IPS DF 19.7 (cell line): ENCODE measurements around the gene MLLT3.
"Not testable (repeated sequence)": the region's sequence is repeated elsewhere in the genome, so short reads cannot be mapped to it uniquely, and the experiment has no call there.

Experiments used
- DNase-seq: peaks from one replicate; pipeline ENCODE4 v3.0.0-alpha.2; 2013; ENCODE audit warnings: low read depth, low spot score

MLLT3 gene

DNA sequence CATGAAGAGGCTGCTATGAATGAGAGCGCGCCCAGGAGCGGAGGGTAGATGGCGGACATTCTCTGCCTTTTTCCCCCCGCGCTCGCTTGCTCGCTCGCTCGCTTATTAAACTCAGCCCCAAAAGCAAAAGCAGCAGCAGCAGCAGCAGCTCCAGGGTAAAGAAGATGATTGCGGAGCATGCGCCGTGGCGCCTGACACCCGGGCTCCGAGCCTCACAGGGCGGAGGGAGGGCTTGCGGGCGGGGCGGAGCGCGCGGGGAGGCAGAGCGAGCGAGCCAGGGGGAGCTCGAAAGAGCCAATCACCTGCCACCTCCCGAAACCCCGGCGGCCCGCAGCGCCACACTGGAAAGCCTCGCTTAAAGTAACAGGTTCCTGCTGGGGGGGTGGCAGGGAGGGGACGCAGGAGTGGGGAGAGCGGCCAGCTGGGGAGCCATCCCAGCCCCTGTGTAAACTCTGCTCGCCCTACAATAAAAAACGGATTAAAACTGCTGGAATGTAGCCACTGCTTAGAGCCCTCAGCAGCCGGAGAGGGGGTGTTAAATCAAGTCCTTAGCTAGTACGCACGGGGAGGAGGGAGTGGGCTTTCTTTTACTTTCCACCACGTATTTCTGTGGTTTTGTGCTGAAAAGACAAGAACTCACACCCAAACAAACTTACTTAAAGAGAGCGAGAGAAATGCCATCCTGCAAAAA is at the start of gene MLLT3:
Gene MLLT3, minus strand, starts transcription at position 170 of the 691 bp plus-strand sequence.
- DNase-seq, result peak; percentile 70

GRCh38 chr9:20671635-20672034 is 49.3 kb upstream of the MLLT3 start:
- no peak for DNase-seq

- DNase-seq, result no peak
Observed at GRCh38 chr9:20670395-20670794, 48.1 kb upstream of the MLLT3 start.

GRCh38 chr9:20664501-20664900 is 42.2 kb upstream of the MLLT3 start:
- DNase-seq, result no peak

DNA sequence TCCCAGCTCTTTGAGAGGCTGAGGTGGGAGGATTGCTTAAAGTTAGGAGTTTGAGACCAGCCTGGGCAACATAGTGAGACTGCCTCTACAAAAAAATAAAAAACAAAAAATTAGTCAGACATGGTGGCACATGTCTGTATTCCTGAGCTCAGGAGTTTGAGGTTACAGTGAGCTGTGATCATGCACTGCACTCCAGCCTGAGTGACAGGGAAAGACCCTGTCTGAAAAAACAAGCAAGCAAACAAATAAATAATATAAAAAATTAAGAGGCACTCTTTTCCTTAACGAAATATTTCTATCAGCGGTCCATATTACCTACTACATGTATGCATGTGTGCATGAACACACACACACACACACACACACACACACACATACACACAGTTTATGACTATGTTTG is 40.8 kb upstream of the MLLT3 start:
- no peak for DNase-seq

DNA sequence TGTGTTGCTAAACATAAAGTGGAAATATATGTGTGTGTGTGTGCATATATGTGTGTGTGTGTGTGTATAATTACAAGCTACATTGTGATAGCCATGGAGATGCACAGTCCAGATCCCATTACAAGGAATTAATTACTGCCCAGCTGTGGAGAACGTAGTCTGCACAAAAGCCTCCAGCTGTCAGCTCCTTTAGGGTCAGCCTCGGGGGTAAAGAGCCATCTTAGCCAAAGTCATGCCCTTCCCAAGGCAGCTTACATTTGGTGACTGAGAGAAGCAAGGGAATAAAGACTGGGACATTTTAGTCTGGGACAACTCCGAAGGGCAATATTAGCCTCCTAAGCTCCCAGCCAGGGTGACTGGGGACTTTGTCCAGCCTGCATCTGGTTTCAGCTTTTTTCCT is 39.9 kb upstream of the MLLT3 start:
- DNase-seq, result no peak

DNA sequence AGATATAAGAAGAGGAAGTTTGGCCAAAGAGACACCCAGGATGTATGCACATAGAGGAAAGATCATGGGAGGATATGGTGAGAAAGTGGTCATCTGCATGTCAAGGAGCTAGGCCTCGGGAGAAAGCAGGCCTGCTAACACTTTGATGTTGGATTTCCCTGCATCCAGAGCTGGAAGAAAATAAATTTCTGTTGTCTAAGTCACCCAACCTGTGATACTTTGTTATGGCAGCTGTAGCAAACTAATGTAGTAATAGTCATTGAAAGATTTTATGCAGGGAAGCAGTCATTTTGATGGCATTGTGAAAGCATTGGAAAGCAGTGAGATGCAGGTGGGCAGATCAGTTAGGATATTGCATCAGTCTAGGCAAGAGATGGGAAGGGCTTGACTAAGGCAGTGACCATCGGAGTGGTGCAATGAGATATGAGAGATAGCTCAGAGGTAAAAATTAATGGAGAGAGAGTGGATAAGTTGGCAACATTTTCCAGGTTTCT is 37.2 kb upstream of the MLLT3 start:
- no peak for DNase-seq

DNA sequence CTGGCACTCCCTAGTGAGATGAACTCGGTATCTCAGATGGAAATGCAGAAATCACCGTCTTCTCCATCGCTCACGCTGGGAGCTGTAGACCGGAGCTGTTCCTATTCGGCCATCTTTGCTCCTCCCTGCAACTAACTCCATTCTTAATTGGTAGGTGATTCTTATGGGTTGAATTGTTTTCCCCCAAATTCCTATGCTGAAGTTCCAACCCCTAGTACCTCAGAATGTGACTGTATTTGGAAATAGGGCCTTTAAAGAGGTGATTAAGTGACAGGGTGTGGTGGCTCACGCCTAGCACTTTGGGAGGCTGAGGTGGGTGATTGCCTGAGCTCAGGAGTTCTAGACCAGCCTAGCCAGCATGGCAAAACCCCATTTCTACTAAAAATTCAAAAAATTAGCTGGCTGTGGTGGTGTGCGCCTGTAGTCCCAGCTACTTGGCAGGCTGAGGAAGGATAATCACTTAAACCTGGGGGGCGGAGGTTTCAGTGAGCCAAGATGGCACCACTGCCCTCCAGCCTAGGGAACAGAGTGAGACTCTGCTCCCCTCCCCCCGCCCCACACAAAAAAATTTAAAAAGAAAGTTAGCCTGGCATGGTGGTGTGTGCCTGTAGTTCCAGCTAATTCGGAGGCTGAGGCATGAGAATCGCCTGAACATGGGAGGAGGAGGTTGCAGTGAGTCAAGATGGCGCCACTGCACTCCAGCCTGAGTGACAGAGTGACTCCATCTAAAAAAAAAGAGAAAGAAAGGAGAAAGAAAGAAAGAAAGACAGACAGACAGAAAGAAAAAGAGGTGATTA is 36.6 kb upstream of the MLLT3 start:
- no peak for DNase-seq

DNA sequence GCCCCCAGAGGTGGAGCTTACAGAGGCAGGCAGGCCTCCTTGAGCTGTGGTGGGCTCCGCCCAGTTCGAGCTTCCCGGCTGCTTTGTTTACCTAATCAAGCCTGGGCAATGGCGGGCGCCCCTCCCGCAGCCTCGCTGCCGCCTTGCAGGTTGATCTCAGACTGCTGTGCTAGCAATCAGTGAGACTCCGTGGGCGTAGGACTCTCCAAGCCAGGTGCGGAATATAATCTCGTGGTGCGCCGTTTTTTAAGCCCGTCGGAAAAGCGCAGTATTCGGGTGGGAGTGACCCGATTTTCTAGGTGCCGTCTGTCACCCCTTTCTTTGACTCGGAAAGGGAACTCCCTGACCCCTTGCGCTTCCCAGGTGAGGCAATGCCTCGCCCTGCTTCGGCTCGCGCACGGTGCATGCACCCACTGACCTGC is 36.0 kb upstream of the MLLT3 start:
- DNase-seq, result not testable (repeated sequence)

GRCh38 chr9:20651939-20652338 is 29.6 kb upstream of the MLLT3 start:
- no peak for DNase-seq

DNA sequence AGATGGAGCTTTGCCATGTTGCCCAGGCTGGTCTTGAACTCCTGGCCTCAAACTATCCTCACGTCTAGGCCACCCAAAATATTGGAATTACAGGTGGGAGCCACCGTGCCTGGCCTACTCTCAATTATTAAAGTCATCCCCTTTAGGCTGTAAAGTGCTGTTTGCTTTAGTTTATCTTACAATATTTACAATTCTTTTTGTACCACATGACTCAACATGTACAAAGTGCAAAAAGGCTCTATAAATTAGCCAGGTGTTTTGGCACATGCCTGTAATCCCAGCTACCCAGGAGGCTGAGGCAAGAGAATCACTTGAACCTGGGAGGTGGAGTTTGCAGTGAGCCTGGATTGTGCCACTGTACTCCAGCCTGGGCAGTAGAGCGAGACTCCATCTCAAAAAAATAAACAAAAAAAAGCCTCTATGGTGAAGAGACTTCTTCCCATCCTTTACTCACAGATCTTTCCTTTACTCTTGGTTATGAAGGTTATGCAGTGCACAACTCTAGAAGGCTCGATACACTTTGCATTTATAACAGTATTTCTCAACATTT is 28.5 kb upstream of the MLLT3 start:
- no peak for DNase-seq

DNA sequence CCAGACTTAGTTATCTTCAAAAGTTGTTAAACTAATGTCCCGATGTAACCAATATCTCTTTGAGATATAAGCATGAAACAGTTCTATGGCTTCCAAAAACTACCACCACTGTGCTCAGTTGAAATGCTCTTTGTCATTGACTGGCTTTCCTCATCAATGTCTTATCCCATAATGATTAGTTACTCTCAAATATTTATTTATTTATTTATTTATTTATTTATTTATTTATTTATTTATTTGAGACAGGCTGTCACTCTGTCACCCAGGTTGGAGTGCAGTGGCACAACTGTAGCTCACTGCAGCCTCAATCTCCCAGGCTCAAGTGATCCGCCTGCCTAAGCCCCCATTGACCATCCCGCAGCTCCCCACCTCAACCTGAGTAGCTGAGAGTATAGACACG is 28.0 kb upstream of the MLLT3 start:
- DNase-seq, result no peak

DNA sequence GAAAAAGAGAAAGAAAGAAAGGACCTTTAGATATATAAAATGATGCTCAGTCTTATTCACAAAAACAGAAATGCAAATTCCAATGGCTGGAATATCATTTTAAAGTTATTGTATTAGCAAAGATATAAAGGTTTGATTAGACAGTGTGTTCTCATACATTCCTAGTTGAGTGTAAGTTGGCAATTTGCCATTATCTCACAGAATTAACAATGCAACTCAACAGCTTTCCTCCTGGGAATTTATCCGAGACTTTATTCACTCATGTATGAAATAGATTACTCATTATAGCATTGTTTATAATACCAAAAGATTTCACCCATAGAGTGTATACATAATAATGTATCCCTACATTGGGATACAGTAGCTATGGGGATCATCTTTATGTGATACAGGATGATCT is 27.1 kb upstream of the MLLT3 start:
- DNase-seq, result no peak

DNA sequence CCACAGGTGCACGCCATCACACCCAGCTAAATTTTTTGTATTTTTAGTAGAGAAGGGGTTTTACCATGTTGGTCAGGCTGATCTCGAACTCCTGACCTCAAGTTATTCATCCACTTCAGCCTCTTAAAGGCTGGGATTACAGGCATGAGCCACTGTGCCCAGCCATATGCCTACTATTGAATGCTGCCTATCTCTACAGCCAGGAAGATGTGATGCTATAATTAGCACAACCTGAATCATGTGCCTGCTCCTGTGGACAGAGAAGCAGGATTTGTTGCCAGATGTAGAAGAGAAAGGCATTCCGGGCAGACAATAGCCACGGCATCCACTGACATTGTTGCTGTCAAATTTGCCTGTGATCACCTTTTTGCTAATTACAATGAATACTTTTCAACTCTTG is 24.4 kb upstream of the MLLT3 start:
- no peak for DNase-seq

DNA sequence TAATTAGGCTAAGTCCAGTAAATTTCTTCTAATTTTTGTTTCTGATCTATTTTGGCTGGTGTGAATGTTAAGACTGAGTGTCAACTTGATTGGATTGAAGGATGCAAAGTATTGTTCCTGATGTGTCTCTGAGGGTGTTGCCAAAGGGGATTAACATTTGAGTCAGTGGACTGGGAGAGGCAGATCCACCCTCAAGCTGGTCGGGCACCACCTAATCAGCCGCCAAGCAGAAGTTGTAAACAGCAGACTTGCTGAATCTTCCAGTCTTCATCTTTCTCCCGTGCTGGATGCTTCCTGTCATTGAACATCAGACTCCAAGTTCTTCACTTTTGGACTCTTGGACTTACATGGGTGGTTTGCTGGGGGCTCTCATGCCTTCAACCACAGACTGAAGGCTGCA is 21.4 kb upstream of the MLLT3 start:
- DNase-seq, result no peak

- no peak for DNase-seq
Observed at GRCh38 chr9:20642045-20642444, 19.7 kb upstream of the MLLT3 start.

DNA sequence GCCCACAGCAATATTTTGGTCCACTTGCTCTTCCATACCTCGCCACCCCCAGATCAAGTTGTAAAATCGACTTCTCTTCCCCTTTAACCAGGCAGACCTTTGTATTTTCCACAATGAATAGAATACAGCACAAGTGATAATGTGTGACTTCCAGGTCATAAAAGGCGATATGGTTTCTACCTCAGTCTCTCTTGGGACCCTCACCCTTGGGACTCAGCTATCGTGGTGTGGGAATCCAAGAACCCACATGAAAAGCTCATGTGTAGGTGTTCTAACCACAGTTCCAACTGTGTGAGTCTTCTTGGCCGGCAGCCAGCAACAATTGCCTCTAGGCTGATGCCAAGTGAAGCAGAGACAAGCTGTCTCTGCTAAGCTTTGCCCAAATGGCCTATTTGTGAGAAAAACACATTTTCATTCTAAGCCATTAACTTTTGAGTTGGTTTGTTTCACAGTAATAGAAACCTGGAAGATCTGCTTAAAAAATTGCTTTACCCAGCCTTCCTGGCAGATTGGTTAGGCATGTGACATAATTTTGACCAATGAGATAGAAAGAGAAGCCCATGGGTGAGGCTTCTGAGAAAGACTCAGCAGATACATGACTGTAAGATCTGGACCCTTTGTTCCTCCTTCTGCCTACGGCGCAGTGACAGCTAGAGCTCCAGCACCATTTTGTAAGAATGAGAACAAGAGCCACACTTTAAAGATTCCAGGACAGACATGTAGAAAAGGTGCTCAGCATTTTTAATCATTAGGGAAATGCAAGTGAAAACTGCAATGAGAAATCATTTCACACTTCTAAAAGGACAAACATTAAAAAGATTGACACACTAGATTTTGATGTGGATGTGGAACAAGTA is 18.3 kb upstream of the MLLT3 start:
- no peak for DNase-seq

DNA sequence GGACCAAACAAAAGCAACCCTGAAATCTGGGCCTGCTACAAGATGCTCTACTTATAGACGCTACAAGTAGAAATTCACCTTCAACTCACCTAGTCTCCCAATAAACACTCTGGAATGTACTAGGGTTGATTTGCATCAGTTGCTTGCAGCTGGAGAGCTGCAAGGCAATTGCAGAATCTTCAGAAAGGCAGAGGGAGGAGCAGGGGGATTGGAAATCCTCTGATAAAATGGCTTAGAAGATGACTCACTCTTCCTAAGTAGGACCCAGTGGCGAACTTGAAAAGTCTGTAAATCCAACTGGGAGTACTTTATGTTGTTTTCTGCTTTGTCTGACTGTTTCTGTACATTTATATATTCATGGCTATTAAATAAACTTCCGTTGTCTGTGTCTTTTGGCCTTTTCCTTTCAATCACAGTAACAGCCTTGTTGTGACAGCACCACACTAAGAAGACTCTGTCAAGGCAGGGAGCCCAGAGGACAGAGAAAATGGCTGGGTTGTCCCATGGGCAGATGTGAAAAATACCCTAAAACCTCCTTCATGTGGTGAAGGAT is 14.7 kb upstream of the MLLT3 start:
- no peak for DNase-seq

DNA sequence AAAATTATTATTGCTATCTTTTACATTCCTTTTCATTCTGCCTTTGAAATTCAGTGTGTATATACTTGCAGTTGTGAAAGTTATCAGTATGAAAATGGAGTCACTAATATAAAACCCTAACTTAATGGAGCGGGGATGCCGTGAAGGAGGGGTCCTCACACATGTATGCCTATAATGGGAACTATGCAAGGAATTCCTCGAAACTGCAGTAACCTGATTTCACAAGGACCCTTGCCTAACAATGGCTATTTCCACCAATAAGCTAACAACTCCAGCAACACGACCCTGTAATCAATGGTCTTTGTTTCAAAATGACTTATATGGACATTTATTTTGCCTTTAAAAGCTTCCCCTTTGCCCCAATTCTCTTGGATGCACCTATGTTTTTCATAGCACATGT is 12.6 kb upstream of the MLLT3 start:
- DNase-seq, result no peak

GRCh38 chr9:20632705-20633104 is 10.4 kb upstream of the MLLT3 start:
- no peak for DNase-seq

GRCh38 chr9:20630241-20630943 is 8.1 kb upstream of the MLLT3 start:
- no peak for DNase-seq
